ENCODE results near the gene SGCA.

- TF ChIP-seq CTCF (IDR thresholded peaks at IDR 0.05; ENCODE audit: low read depth, low read length, poor library complexity, severe bottlenecking) = no peak
- no peak for TF ChIP-seq EZH2phosphoT487 (IDR thresholded peaks at IDR 0.05; ENCODE audit: borderline replicate concordance, low read length)
These were observed 42.0 kb upstream of the SGCA start for GRCh38 chr17:50123649-50124349.
